Measurements from ENCODE around the gene ABHD18. TPM values are rescaled to one million over a fixed set of nuclear protein-coding genes. Genes with fewer than 3 reads are reported as not detected.
A peak's percentile ranks its signal among the peaks of the same experiment; 100 is the strongest.

Gene ABHD18
- total RNA-seq, 1 experiment from 2014 or later = 9.3 TPM

DNA sequence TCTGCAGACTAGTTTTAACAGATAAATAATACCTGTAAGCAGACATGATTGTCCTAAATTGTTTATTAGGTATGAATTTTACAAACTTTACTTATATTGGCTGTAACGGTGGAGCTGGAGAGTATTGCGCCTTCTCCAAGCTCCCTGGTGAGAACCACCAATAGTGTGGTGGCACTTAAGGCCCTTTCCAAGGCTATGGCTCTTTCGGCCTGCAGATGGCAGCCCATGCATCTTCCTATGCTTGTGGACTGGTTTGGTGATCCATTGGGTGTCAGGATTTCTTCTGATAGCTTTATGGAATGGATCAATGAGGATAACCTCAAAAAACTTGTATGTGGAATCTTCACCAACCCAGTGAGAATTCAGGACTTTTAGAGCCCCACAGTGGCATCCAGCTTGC lies 103.7 kb downstream of the ABHD18 start:
- peak; percentile 52 for DNase-seq (ENCODE audit: low read depth)

DNA sequence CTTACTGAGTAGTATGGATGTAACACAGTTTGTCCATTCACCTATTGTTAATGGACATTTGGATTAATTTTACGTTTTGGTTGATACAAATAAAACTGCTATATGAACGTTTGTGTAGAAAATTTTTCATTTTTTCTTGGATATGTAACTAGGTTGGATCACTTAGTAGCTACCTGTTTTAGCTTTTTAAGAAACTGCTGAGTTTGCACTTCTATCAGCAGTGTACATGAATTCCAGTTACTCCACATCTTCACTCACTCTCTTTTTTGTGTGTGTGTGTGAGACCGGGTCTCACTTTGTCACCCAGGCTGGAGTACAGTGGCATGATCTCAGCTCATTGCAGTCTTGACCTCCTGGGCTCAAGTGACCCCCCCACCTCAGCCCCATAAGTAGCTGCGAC lies 111.3 kb downstream of the ABHD18 start:
- no peak for DNase-seq (ENCODE audit: low read depth)

Other genes starting within 250 kb of the ABHD18 start
- gene SLC25A31, start 235.0 kb upstream of the ABHD18 start, total RNA-seq (2014; rRNA removed; shearing (Covaris generic)) = not detected in 2 replicates
- 3.5 and 4.7 TPM in 2 replicates for gene HSPA4L, start 183.1 kb upstream of the ABHD18 start, total RNA-seq (2014; rRNA removed; shearing (Covaris generic))
- gene PLK4, start 84.5 kb upstream of the ABHD18 start, total RNA-seq (2014; rRNA removed; shearing (Covaris generic)) = 32.5 and 37.0 TPM in 2 replicates
- gene MFSD8, start 233 bp upstream of the ABHD18 start, total RNA-seq (2014; rRNA removed; shearing (Covaris generic)) = 14.0 and 14.8 TPM in 2 replicates
- 11.7 and 11.8 TPM in 2 replicates for gene LARP1B, start 95.9 kb downstream of the ABHD18 start, total RNA-seq (2014; rRNA removed; shearing (Covaris generic))